GM19324 (cell line): Measurements from ENCODE around the gene ATP2C2.
"Not testable (repeated sequence)": the region's sequence is repeated elsewhere in the genome, so short reads cannot be mapped to it uniquely, and the experiment has no call there.

Experiments
- ATAC-seq: cut with Tn5 transposase; IDR thresholded peaks from one replicate; pipeline ENCODE4 v1.9.1; 2021; ENCODE audit warnings: mild to moderate bottlenecking, moderate library complexity; ENCODE audit not compliant: unreplicated experiment, low FRiP score

The ATP2C2 gene

GRCh38 chr16:84339311-84339710, 29.0 kb upstream of the ATP2C2 start:
- ATAC-seq, result no peak

- no peak for ATAC-seq
Measured at GRCh38 chr16:84339766-84340165, 28.6 kb upstream of the ATP2C2 start.

GRCh38 chr16:84340325-84341040, 27.9 kb upstream of the ATP2C2 start:
- ATAC-seq, result no peak

- no peak for ATAC-seq
Measured at GRCh38 chr16:84341528-84342295, 26.6 kb upstream of the ATP2C2 start.

- not testable (repeated sequence) for ATAC-seq
Measured at GRCh38 chr16:84343800-84344199, 24.5 kb upstream of the ATP2C2 start.

- ATAC-seq, result no peak
Measured at GRCh38 chr16:84344781-84345180, 23.6 kb upstream of the ATP2C2 start.

- ATAC-seq, result no peak
Measured at GRCh38 chr16:84347161-84347560, 21.2 kb upstream of the ATP2C2 start.

- no peak for ATAC-seq
Measured at GRCh38 chr16:84348386-84348888, 19.9 kb upstream of the ATP2C2 start.

GRCh38 chr16:84349862-84350684, 18.3 kb upstream of the ATP2C2 start:
- no peak for ATAC-seq

GRCh38 chr16:84350685-84351400, 17.5 kb upstream of the ATP2C2 start:
- no peak for ATAC-seq

GRCh38 chr16:84351630-84352029, 16.7 kb upstream of the ATP2C2 start:
- no peak for ATAC-seq

- ATAC-seq, result no peak
Measured at GRCh38 chr16:84354306-84354705, 14.0 kb upstream of the ATP2C2 start.

- ATAC-seq, result no peak
Measured at GRCh38 chr16:84355149-84355548, 13.2 kb upstream of the ATP2C2 start.

GRCh38 chr16:84356176-84356575, 12.2 kb upstream of the ATP2C2 start:
- ATAC-seq, result no peak

- ATAC-seq, result no peak
Measured at GRCh38 chr16:84356591-84357116, 11.7 kb upstream of the ATP2C2 start.

GRCh38 chr16:84357191-84357651, 11.1 kb upstream of the ATP2C2 start:
- no peak for ATAC-seq

GRCh38 chr16:84358601-84359295, 9.6 kb upstream of the ATP2C2 start:
- ATAC-seq, result no peak

GRCh38 chr16:84359326-84359725, 9.0 kb upstream of the ATP2C2 start:
- no peak for ATAC-seq

- no peak for ATAC-seq
Measured at GRCh38 chr16:84360170-84360569, 8.2 kb upstream of the ATP2C2 start.
